SU-DHL-6 (cell line): ENCODE results near the gene ITSN1.

Experiments
- H2AFZ ChIP-seq: fragments of 200-600 bp; sonication (generic); 2 replicates; pipeline ENCODE4 v1.6.1; 2014; ENCODE audit warnings: low read depth, mild to moderate bottlenecking, moderate library complexity, mixed read lengths, antibody characterized with exemption, low read length; ENCODE audit not compliant: severe bottlenecking
- H3F3A ChIP-seq: fragments of 200-600 bp; shearing (Covaris generic); 2 replicates; pipeline ENCODE4 v1.6.0; 2016; ENCODE audit warnings: antibody characterized with exemption, mild to moderate bottlenecking; ENCODE audit not compliant: insufficient read depth
- H3K27ac ChIP-seq: fragments of 200-600 bp; sonication (generic); 2 replicates; pipeline ENCODE4 v1.5.1; 2016; ENCODE audit warnings: low read depth, mild to moderate bottlenecking, low read length, moderate library complexity, mixed read lengths
- H3K27me3 ChIP-seq: fragments of 200-600 bp; sonication (generic), shearing (Covaris generic); 2 replicates; pipeline ENCODE4 v1.6.0; 2014; ENCODE audit warnings: mild to moderate bottlenecking, low read length
- H3K36me3 ChIP-seq: fragments of 200-600 bp; sonication (generic); 2 replicates; pipeline ENCODE4 v1.6.1; 2014; ENCODE audit warnings: mild to moderate bottlenecking, low read length, mixed read lengths
- H3K4me2 ChIP-seq: fragments of 300-600, 200-600 bp; shearing (Covaris generic), sonication (generic); 2 replicates; pipeline ENCODE4 v1.6.0; 2014; ENCODE audit warnings: low read length, low read depth, mild to moderate bottlenecking; ENCODE audit not compliant: poor library complexity, severe bottlenecking
- H3K4me3 ChIP-seq: fragments of 200-600 bp; sonication (generic); 2 replicates; pipeline ENCODE4 v1.5.1; 2014; ENCODE audit warnings: antibody characterized with exemption, low read length, mild to moderate bottlenecking, mixed read lengths; ENCODE audit not compliant: insufficient read depth, poor library complexity, severe bottlenecking
- H3K79me2 ChIP-seq: fragments of 200-600 bp; sonication (generic); 2 replicates; pipeline ENCODE4 v1.6.1; 2014; ENCODE audit warnings: mild to moderate bottlenecking, low read length, moderate library complexity; ENCODE audit not compliant: insufficient read depth
- H3K9ac ChIP-seq: fragments of 200-600 bp; sonication (generic); 2 replicates; pipeline ENCODE4 v1.7.0; 2014; ENCODE audit warnings: mild to moderate bottlenecking, low read length
- H3K9me2 ChIP-seq: fragments of 200-600 bp; sonication (generic); replicated peaks from 2 replicates; pipeline ENCODE4 v1.6.1; 2014; ENCODE audit warnings: low read length; ENCODE audit not compliant: insufficient read depth
- H3K9me3 ChIP-seq: fragments of 200-600 bp; sonication (generic); 2 replicates; pipeline ENCODE4 v1.6.1; 2014; ENCODE audit warnings: low read length, mixed read lengths; ENCODE audit not compliant: insufficient read depth
- H4K20me1 ChIP-seq: fragments of 200-600 bp; sonication (generic); 2 replicates; pipeline ENCODE4 v1.6.1; 2014; ENCODE audit warnings: low read depth, mild to moderate bottlenecking, antibody characterized with exemption, low read length, moderate library complexity, mixed read lengths
- CTCF ChIP-seq: fragments of 200-600 bp; sonication (generic); IDR thresholded peaks from one replicate; pipeline ENCODE4 v1.5.1; 2017; ENCODE audit warnings: antibody characterized with exemption, mild to moderate bottlenecking, low read length, moderate library complexity; ENCODE audit not compliant: insufficient read depth, poor library complexity, severe bottlenecking
- EZH2phosphoT487 ChIP-seq: fragments of 200-600 bp; sonication (generic), shearing (Covaris generic); conservative IDR thresholded peaks from 2 replicates; pipeline ENCODE4 v1.6.1; 2018; ENCODE audit warnings: mild to moderate bottlenecking, antibody characterized with exemption, low read length, moderate library complexity, mixed read lengths

Gene ITSN1

DNA sequence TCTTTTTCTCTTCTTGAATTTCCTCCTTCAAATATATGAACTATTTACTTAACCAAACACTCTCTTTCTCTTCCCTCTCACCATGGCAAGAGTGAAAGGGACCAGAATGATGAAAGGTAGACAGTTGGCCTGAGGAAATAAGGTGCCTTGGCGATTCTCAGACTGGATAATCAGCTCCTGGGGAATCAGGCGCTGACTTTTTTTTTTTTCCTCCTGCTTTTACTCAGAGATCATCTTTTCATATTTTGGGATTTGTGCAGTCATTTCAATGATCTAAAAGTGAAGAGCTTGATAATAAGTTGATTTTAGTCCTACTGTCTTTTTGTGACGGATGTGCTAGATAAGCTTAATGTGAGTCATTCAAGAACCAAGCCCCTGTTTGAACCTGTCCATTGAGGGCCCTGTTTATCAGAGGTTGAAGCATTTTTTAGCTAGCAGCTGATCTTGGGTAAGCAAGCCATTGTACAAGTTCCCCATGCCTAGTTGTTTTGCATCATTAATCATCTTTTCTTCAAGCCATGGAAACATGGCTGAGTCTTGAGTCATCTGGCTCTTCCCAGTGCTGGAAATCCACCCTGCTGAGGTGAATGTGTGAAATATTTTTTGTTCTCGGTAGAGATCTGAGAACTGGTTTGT lies 40.8 kb downstream of the ITSN1 start:
- Histone ChIP-seq H2AFZ (no peak overlapping the region), H3K4me2 (no peak overlapping the region), H3K9me2 (no peaks in the 10 kb centered on the region), H3K36me3 (no peaks in the 10 kb centered on the region), H3K9ac (no peak overlapping the region), H3K4me3 (no peak overlapping the region), H3K9me3 (no peaks in the 10 kb centered on the region), H3K27ac (no peak overlapping the region), H3F3A (no peaks in the 10 kb centered on the region), H4K20me1 (no peaks in the 10 kb centered on the region; the same call in 1 of the 2 replicates), H3K79me2 (no peaks in the 10 kb centered on the region), H3K27me3 (no peaks in the 10 kb centered on the region)
- no peak for TF ChIP-seq CTCF
- TF ChIP-seq EZH2phosphoT487, result no peak

GRCh38 chr21:33684068-33684467 lies 41.8 kb downstream of the ITSN1 start:
- H3K4me2 ChIP-seq, result no peak overlapping the region
- no peak for TF ChIP-seq EZH2phosphoT487
- no peak for TF ChIP-seq CTCF
- H3K36me3 ChIP-seq, result no peaks in the 10 kb centered on the region
- H3K27ac ChIP-seq, result no peak overlapping the region
- H3K9me2 ChIP-seq, result no peaks in the 10 kb centered on the region
- H3K9me3 ChIP-seq, result no peaks in the 10 kb centered on the region
- no peaks in the 10 kb centered on the region for H3K27me3 ChIP-seq
- no peaks in the 10 kb centered on the region for H3F3A ChIP-seq
- H3K4me3 ChIP-seq, result no peak overlapping the region
- no peak overlapping the region for H3K9ac ChIP-seq
- H2AFZ ChIP-seq, result no peak overlapping the region
- no peaks in the 10 kb centered on the region for H3K79me2 ChIP-seq
- H4K20me1 ChIP-seq, result no peaks in the 10 kb centered on the region; the same call in 1 of the 2 replicates

DNA sequence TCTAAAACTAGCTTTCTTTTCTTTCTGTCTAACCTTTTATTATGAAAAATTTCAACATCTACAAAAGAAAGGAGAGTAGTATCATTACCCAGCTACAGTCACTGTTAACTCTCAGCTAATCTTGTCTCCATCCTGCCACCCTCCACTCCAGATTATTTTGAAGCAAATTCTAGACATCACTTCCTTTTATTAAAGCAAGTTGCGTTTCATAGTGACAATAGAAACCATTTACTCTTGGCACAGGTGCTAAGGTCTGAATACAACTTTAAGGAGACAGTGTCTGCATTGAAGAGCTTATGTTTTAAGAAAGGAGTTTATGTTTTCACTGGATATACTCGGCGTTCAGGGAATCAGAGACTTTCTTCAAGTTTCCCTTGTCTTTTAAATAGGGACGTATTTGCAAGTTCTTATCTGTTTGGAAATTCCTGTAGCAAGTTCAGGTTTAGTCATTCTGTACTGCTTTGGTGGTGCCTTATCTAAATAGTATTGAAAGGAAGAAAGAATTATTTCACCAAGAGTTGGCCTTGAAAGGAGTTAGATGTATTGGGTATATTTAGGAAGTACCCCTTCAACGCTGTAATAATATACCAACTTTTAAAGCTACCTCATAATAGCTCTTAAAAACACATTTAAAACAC lies 42.7 kb downstream of the ITSN1 start:
- Histone ChIP-seq H3K9ac (no peak overlapping the region), H3K9me2 (no peaks in the 10 kb centered on the region), H4K20me1 (no peaks in the 10 kb centered on the region; the same call in 1 of the 2 replicates), H3K79me2 (no peaks in the 10 kb centered on the region), H2AFZ (no peak overlapping the region), H3K4me2 (no peak overlapping the region), H3K27me3 (no peaks in the 10 kb centered on the region), H3K4me3 (no peak overlapping the region), H3K9me3 (no peaks in the 10 kb centered on the region), H3K36me3 (no peaks in the 10 kb centered on the region), H3K27ac (no peak overlapping the region), H3F3A (no peaks in the 10 kb centered on the region)
- TF ChIP-seq EZH2phosphoT487, result no peak
- no peak for TF ChIP-seq CTCF
